HEK293 (cell line): ENCODE measurements around the gene PCDH8.
A peak's percentile ranks its signal among the peaks of the same experiment; 100 is the strongest.

ENCODE experiments used
- GLIS1 ChIP-seq: fragments of 450-650 bp; formaldehyde crosslinking; IDR thresholded peaks from 2 replicates; pipeline ENCODE4 v1.5.1; 2016; ENCODE audit warnings: missing biosample characterization, missing genetic modification characterization
- OSR2 ChIP-seq: fragments of 450-650 bp; formaldehyde crosslinking; IDR thresholded peaks from 2 replicates; pipeline ENCODE4 v1.5.1; 2016; ENCODE audit warnings: missing biosample characterization, missing genetic modification characterization
- RBAK ChIP-seq: fragments of 450-650 bp; formaldehyde crosslinking; IDR thresholded peaks from 2 replicates; pipeline ENCODE4 v1.5.1; 2016; ENCODE audit warnings: missing biosample characterization, missing genetic modification characterization
- ZBTB17 ChIP-seq: fragments of 450-650 bp; formaldehyde crosslinking; IDR thresholded peaks from 2 replicates; pipeline ENCODE4 v1.5.1; 2016; ENCODE audit warnings: missing biosample characterization, missing genetic modification characterization
- ZBTB48 ChIP-seq: fragments of 450-650 bp; formaldehyde crosslinking; IDR thresholded peaks from 2 replicates; pipeline ENCODE4 v1.5.1; 2016; ENCODE audit warnings: missing biosample characterization, missing genetic modification characterization
- ZBTB8A ChIP-seq: fragments of 450-650 bp; formaldehyde crosslinking; IDR thresholded peaks from 2 replicates; pipeline ENCODE4 v1.5.1; 2016; ENCODE audit warnings: missing biosample characterization, missing genetic modification characterization
- ZFHX2 ChIP-seq: fragments of 450-650 bp; formaldehyde crosslinking; conservative IDR thresholded peaks from 2 replicates; pipeline ENCODE4 v1.5.1; 2016; ENCODE audit warnings: missing biosample characterization, missing genetic modification characterization
- ZNF138 ChIP-seq: fragments of 450-650 bp; formaldehyde crosslinking; IDR thresholded peaks from 2 replicates; pipeline ENCODE4 v1.5.1; 2016; ENCODE audit warnings: missing biosample characterization, missing genetic modification characterization, borderline replicate concordance
- ZNF24 ChIP-seq: fragments of 450-650 bp; formaldehyde crosslinking; IDR thresholded peaks from 2 replicates; pipeline ENCODE4 v1.5.1; 2016; ENCODE audit warnings: missing biosample characterization, missing genetic modification characterization
- ZNF26 ChIP-seq: fragments of 450-650 bp; formaldehyde crosslinking; IDR thresholded peaks from 2 replicates; pipeline ENCODE4 v1.5.1; 2016; ENCODE audit warnings: missing biosample characterization, missing genetic modification characterization
- ZNF404 ChIP-seq: fragments of 450-650 bp; formaldehyde crosslinking; IDR thresholded peaks from 2 replicates; pipeline ENCODE4 v1.5.1; 2017; ENCODE audit warnings: missing biosample characterization, missing genetic modification characterization
- ZNF560 ChIP-seq: fragments of 450-650 bp; formaldehyde crosslinking; IDR thresholded peaks from 2 replicates; pipeline ENCODE4 v1.5.1; 2017; ENCODE audit warnings: missing biosample characterization, missing genetic modification characterization, borderline replicate concordance
- ZNF561 ChIP-seq: fragments of 450-650 bp; IDR thresholded peaks from 2 replicates; pipeline ENCODE4 v1.5.1; 2018; ENCODE audit warnings: missing biosample characterization, missing genetic modification characterization, borderline replicate concordance
- ZNF600 ChIP-seq: fragments of 450-650 bp; formaldehyde crosslinking; IDR thresholded peaks from 2 replicates; pipeline ENCODE4 v1.5.1; 2016; ENCODE audit warnings: missing biosample characterization, missing genetic modification characterization
- ZNF645 ChIP-seq: fragments of 450-650 bp; formaldehyde crosslinking; IDR thresholded peaks from 2 replicates; pipeline ENCODE4; 2016; ENCODE audit warnings: missing biosample characterization, missing genetic modification characterization
- ZNF704 ChIP-seq: fragments of 450-650 bp; formaldehyde crosslinking; IDR thresholded peaks from 2 replicates; pipeline ENCODE4 v1.5.1; 2016; ENCODE audit warnings: missing biosample characterization, missing genetic modification characterization
- ZNF777 ChIP-seq: fragments of 450-650 bp; formaldehyde crosslinking; IDR thresholded peaks from 2 replicates; pipeline ENCODE4 v1.5.1; 2017; ENCODE audit warnings: missing biosample characterization, missing genetic modification characterization, borderline replicate concordance
- ZNF785 ChIP-seq: fragments of 450-650 bp; formaldehyde crosslinking; IDR thresholded peaks from 2 replicates; pipeline ENCODE4 v1.5.1; 2016; ENCODE audit warnings: missing biosample characterization, missing genetic modification characterization
- ZSCAN30 ChIP-seq: fragments of 450-650 bp; IDR thresholded peaks from 2 replicates; pipeline ENCODE4 v1.5.1; 2018; ENCODE audit warnings: missing biosample characterization, mild to moderate bottlenecking, missing genetic modification characterization, moderate library complexity
- TF ChIP-seq, protein P1 (sequence below): fragments of 450-650 bp; formaldehyde crosslinking; IDR thresholded peaks from 2 replicates; pipeline ENCODE4 v1.5.1; 2016; ENCODE audit warnings: missing biosample characterization, missing genetic modification characterization
- TF ChIP-seq, protein P2 (sequence below): fragments of 450-650 bp; formaldehyde crosslinking; IDR thresholded peaks from 2 replicates; pipeline ENCODE4 v1.5.1; 2016; ENCODE audit warnings: missing biosample characterization, missing genetic modification characterization
- TF ChIP-seq, protein P3 (sequence below): fragments of 450-650 bp; formaldehyde crosslinking; optimal IDR thresholded peaks from 2 replicates; pipeline ENCODE3; 2016; ENCODE audit warnings: missing biosample characterization, mild to moderate bottlenecking, missing genetic modification characterization

PCDH8 gene

GRCh38 chr13:52845766-52846566 lies 2.5 kb downstream of the PCDH8 start (continued):
- TF ChIP-seq, protein P1, sequence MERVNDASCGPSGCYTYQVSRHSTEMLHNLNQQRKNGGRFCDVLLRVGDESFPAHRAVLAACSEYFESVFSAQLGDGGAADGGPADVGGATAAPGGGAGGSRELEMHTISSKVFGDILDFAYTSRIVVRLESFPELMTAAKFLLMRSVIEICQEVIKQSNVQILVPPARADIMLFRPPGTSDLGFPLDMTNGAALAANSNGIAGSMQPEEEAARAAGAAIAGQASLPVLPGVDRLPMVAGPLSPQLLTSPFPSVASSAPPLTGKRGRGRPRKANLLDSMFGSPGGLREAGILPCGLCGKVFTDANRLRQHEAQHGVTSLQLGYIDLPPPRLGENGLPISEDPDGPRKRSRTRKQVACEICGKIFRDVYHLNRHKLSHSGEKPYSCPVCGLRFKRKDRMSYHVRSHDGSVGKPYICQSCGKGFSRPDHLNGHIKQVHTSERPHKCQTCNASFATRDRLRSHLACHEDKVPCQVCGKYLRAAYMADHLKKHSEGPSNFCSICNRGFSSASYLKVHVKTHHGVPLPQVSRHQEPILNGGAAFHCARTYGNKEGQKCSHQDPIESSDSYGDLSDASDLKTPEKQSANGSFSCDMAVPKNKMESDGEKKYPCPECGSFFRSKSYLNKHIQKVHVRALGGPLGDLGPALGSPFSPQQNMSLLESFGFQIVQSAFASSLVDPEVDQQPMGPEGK (tag by site-specific recombination) = peak; percentile 52
- TF ChIP-seq ZNF24 (0 out of 2 replicates have a peak, but pooled peaks have one; percentile 47), ZNF600 (tag by site-specific recombination) (peak; percentile 47), ZNF26 (tag by site-specific recombination) (no peak), ZNF404 (tag by site-specific recombination) (no peak), ZNF645 (tag by site-specific recombination) (no peak), ZBTB8A (tag by site-specific recombination) (peak; percentile 46), ZNF138 (tag by site-specific recombination) (no peak), ZNF777 (tag by site-specific recombination) (0 out of 2 replicates have a peak, but pooled peaks have one; percentile 34), ZBTB17 (tag by site-specific recombination) (peak; percentile 68), ZNF785 (tag by site-specific recombination) (no peak), ZBTB48 (no peak), OSR2 (tag by site-specific recombination) (0 out of 2 replicates have a peak, but pooled peaks have one; percentile 15), ZNF561 (tag by site-specific recombination) (peak; percentile 65; the same call in 1 of the 2 replicates), ZFHX2 (tag by site-specific recombination) (peak; percentile 69), GLIS1 (tag by site-specific recombination) (peak; percentile 35; the same call in 1 of the 2 replicates), ZNF560 (tag by site-specific recombination) (0 out of 2 replicates have a peak, but pooled peaks have one; percentile 23), RBAK (no peak), ZNF704 (no peak), ZSCAN30 (tag by site-specific recombination) (0 out of 2 replicates have a peak, but pooled peaks have one; percentile 11)
- TF ChIP-seq, protein P2, sequence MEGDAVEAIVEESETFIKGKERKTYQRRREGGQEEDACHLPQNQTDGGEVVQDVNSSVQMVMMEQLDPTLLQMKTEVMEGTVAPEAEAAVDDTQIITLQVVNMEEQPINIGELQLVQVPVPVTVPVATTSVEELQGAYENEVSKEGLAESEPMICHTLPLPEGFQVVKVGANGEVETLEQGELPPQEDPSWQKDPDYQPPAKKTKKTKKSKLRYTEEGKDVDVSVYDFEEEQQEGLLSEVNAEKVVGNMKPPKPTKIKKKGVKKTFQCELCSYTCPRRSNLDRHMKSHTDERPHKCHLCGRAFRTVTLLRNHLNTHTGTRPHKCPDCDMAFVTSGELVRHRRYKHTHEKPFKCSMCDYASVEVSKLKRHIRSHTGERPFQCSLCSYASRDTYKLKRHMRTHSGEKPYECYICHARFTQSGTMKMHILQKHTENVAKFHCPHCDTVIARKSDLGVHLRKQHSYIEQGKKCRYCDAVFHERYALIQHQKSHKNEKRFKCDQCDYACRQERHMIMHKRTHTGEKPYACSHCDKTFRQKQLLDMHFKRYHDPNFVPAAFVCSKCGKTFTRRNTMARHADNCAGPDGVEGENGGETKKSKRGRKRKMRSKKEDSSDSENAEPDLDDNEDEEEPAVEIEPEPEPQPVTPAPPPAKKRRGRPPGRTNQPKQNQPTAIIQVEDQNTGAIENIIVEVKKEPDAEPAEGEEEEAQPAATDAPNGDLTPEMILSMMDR (tag by site-specific recombination) = peak; percentile 40; the same call in 1 of the 2 replicates
- TF ChIP-seq, protein P3, sequence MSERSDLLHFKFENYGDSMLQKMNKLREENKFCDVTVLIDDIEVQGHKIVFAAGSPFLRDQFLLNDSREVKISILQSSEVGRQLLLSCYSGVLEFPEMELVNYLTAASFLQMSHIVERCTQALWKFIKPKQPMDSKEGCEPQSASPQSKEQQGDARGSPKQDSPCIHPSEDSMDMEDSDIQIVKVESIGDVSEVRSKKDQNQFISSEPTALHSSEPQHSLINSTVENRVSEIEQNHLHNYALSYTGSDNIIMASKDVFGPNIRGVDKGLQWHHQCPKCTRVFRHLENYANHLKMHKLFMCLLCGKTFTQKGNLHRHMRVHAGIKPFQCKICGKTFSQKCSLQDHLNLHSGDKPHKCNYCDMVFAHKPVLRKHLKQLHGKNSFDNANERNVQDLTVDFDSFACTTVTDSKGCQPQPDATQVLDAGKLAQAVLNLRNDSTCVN (tag by site-specific recombination) = peak; percentile 53
